ENCODE data around the gene USHBP1.

GRCh38 chr19:17206736-17207581, 57.6 kb downstream of the USHBP1 start:
- TF ChIP-seq POLR2A (IDR thresholded peaks at IDR 0.05): no peak
- TF ChIP-seq, protein P1, sequence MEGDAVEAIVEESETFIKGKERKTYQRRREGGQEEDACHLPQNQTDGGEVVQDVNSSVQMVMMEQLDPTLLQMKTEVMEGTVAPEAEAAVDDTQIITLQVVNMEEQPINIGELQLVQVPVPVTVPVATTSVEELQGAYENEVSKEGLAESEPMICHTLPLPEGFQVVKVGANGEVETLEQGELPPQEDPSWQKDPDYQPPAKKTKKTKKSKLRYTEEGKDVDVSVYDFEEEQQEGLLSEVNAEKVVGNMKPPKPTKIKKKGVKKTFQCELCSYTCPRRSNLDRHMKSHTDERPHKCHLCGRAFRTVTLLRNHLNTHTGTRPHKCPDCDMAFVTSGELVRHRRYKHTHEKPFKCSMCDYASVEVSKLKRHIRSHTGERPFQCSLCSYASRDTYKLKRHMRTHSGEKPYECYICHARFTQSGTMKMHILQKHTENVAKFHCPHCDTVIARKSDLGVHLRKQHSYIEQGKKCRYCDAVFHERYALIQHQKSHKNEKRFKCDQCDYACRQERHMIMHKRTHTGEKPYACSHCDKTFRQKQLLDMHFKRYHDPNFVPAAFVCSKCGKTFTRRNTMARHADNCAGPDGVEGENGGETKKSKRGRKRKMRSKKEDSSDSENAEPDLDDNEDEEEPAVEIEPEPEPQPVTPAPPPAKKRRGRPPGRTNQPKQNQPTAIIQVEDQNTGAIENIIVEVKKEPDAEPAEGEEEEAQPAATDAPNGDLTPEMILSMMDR (IDR thresholded peaks at IDR 0.05): no peak

Measured in testis (tissue), 2 donors.